MCF 10A (cell line): Measurements from ENCODE around the gene TMEM129. TPM values are rescaled to one million over a fixed set of nuclear protein-coding genes. Genes with fewer than 3 reads are reported as not detected.

Experiments used
- BruUV-seq: library from RNA; stranded (reverse); fragments of 400-500 nt; replicated peaks from 2 replicates; lab custom pipeline; 2021; lab: Mats Ljungman, UMichigan
- CTCF ChIA-PET: fragments of 300-600 bp; sonication (Branson Sonifier 250); formaldehyde crosslinking; extraction: SDS; loops from one replicate; lab custom pipeline; 2021; ENCODE audit warnings: antibody characterized with exemption, inconsistent platforms; lab: Yijun Ruan, JAX
- POLR2A ChIA-PET: fragments of 300-600, 350-650 bp; sonication (Branson Sonifier 250); formaldehyde crosslinking; extraction: SDS; loops from one replicate; lab custom pipeline; 2020; ENCODE audit warnings: antibody characterized with exemption, inconsistent platforms; lab: Yijun Ruan, JAX
- DNase-seq: peaks from one replicate; pipeline ENCODE4 v3.0.0-alpha.2; 2018; ENCODE audit not compliant: unreplicated experiment
- H3K27ac Mint-ChIP-seq: one replicate; pipeline ENCODE4 v1.8.0; 2022; ENCODE audit warnings: mild to moderate bottlenecking, low read depth, mixed read lengths; ENCODE audit not compliant: unreplicated experiment
- H3K27me3 Mint-ChIP-seq: one replicate; pipeline ENCODE4 v1.8.0; 2022; ENCODE audit warnings: mixed read lengths; ENCODE audit not compliant: insufficient read depth, unreplicated experiment
- H3K36me3 Mint-ChIP-seq: one replicate; pipeline ENCODE4 v1.8.0; 2022; ENCODE audit warnings: mild to moderate bottlenecking, moderate library complexity, mixed read lengths; ENCODE audit not compliant: insufficient read depth, unreplicated experiment
- H3K4me1 Mint-ChIP-seq: one replicate; pipeline ENCODE4 v1.8.0; 2022; ENCODE audit warnings: mixed read lengths; ENCODE audit not compliant: insufficient read depth, unreplicated experiment
- H3K4me3 Mint-ChIP-seq: one replicate; pipeline ENCODE4 v1.8.0; 2022; ENCODE audit warnings: mild to moderate bottlenecking, moderate library complexity, mixed read lengths; ENCODE audit not compliant: unreplicated experiment
- H3K9me3 Mint-ChIP-seq: one replicate; pipeline ENCODE4 v1.8.0; 2022; ENCODE audit warnings: mixed read lengths; ENCODE audit not compliant: unreplicated experiment
- CTCF ChIP-seq: fragments of 200-600 bp; IDR thresholded peaks from one replicate; pipeline ENCODE4 v1.8.0; 2022; ENCODE audit warnings: antibody characterized with exemption, mild to moderate bottlenecking; ENCODE audit not compliant: unreplicated experiment
- intact Hi-C: fragments of 100-400 bp; cut with micrococcal nuclease; formaldehyde crosslinking; loops from 2 replicates; pipeline ENCODE4 v1.14.1; 2022
- total RNA-seq: library from RNA; stranded (reverse); gene quantifications from 2 replicates; pipeline ENCODE4 v1.2.3, GENCODE V29; 2022

The TMEM129 gene
- total RNA-seq, 1 experiment from 2014 or later = 38.3 TPM

DNA sequence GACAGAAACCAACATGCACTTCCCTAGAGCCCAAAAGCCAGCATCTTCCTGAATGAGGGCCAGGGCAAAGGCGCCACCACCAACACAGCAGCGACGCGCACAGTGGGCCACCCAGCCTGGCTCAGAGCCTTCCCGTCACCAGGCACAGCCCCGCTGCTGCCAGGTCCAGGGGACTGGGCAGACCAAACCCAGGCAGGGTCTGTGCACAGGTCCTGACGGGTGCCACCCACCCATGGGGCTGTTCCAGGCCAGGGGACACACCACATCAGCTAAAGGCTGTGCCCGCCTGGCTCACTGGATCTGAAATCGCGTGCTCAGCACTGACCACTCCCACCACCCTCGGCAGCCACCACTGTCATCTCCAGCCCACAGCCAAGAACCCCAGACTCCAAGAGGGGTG lies 50.8 kb downstream of the TMEM129 start:
- intact Hi-C loops = no loop called here
- no peak overlapping the region for H3K27ac Mint-ChIP-seq
- no peaks in the 10 kb centered on the region for H3K27me3 Mint-ChIP-seq
- BruUV-seq = no TSS peak
- POLR2A ChIA-PET = no interaction called here
- DNase-seq = no peak
- CTCF ChIA-PET = no interaction called here
- H3K4me1 Mint-ChIP-seq = no peaks in the 10 kb centered on the region
- TF ChIP-seq CTCF = no peak
- peaks cover 11% of the 10 kb centered on the region for H3K36me3 Mint-ChIP-seq
- no peak overlapping the region for H3K4me3 Mint-ChIP-seq
- no peaks in the 10 kb centered on the region for H3K9me3 Mint-ChIP-seq

DNA sequence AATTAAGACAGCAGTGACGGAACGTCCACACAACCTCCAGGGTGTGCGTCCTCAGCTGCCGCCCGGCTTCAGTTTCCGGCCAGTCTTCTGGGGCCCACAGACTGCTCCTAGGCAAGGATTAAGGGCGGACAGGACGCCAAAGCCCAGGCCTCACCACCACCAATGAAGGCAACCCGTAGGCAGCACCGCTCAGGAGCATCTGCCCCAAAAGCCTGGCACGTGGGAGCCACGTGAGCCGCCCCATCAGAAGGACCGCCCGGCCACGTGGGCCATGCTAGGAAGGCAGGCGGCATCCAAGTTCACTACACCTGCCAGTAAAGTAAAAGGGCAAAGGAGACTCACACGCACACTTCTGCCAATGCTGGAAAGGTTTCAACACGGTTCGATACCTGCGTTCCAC lies 51.3 kb downstream of the TMEM129 start:
- H3K27me3 Mint-ChIP-seq = no peaks in the 10 kb centered on the region
- ChIA-PET CTCF (no interaction called here), POLR2A (no interaction called here)
- H3K4me3 Mint-ChIP-seq = no peak overlapping the region
- no TSS peak for BruUV-seq
- intact Hi-C loops = no loop called here
- H3K27ac Mint-ChIP-seq = no peak overlapping the region
- no peak for DNase-seq
- no peaks in the 10 kb centered on the region for H3K9me3 Mint-ChIP-seq
- no peaks in the 10 kb centered on the region for H3K4me1 Mint-ChIP-seq
- no peak for TF ChIP-seq CTCF
- peaks cover 9% of the 10 kb centered on the region for H3K36me3 Mint-ChIP-seq

DNA sequence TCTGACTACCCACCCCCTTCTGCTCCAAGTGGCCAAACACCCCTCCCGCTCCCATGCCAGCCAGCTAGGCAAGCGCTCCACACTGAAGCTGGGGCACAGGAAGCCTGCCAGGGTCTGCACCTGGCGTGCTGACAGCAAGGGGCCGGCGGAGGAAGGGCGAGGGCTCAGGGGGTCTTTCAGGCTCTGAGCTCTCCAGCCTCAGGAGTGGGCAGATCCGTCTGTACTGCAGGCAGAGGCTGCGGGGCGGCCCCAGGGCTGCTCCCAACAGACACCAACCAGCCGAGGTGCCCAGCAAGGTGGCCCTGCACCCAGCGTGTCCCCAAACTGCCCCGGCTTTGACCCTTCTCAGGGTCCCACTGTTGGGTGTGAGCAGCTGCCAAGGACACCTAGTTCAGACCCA lies 51.9 kb downstream of the TMEM129 start:
- POLR2A ChIA-PET = no interaction called here

GRCh38 chr4:1668488-1668840 lies 52.7 kb downstream of the TMEM129 start:
- TF ChIP-seq CTCF = no peak
- Mint-ChIP-seq H3K36me3 (peaks cover 6% of the 10 kb centered on the region), H3K27me3 (no peaks in the 10 kb centered on the region), H3K27ac (no peak overlapping the region), H3K9me3 (no peaks in the 10 kb centered on the region), H3K4me3 (no peak overlapping the region), H3K4me1 (no peaks in the 10 kb centered on the region)
- DNase-seq = no peak
- ChIA-PET POLR2A (no interaction called here), CTCF (no interaction called here)
- BruUV-seq = no TSS peak
- intact Hi-C loops = no loop called here

More for the DNA sequence above, 51.9 kb downstream of the TMEM129 start:
- H3K4me1 Mint-ChIP-seq = no peaks in the 10 kb centered on the region
- no TSS peak for BruUV-seq
- no peak overlapping the region for H3K27ac Mint-ChIP-seq
- TF ChIP-seq CTCF = no peak
- no peaks in the 10 kb centered on the region for H3K27me3 Mint-ChIP-seq
- H3K9me3 Mint-ChIP-seq = no peaks in the 10 kb centered on the region
- DNase-seq = no peak
- no peak overlapping the region for H3K4me3 Mint-ChIP-seq
- CTCF ChIA-PET = no interaction called here
- peaks cover 6% of the 10 kb centered on the region for H3K36me3 Mint-ChIP-seq
- intact Hi-C loops = no loop called here
